Measurements from ENCODE around the gene CCNQ. TPM values are rescaled to one million over a fixed set of nuclear protein-coding genes. Genes with fewer than 3 reads are reported as not detected.
A peak's percentile ranks its signal among the peaks of the same experiment; 100 is the strongest.

CCNQ gene
- total and polyA plus RNA-seq, 2 donors from 2014 or later: 14.6 to 35.4 TPM

- TF ChIP-seq CTCF (IDR thresholded peaks at IDR 0.05; ENCODE audit: borderline replicate concordance, extremely low read depth, insufficient read depth): no peak
- H3K27me3 ChIP-seq (ENCODE audit: control insufficient read depth, insufficient read depth, low read length): no peaks in the 10 kb centered on the region
- H3K9me3 ChIP-seq (ENCODE audit: control insufficient read depth in 2 of 3, insufficient read depth in 1 of 3, low read length in 3 of 3): no peaks in the 10 kb centered on the region
- intact Hi-C loops (cut with DNase I): no loop called here
- peak overlapping the region; percentile 75 to 78 for H3K27ac ChIP-seq (ENCODE audit: low read depth in 2 of 2, low read length in 2 of 2)
- H3K36me3 ChIP-seq (ENCODE audit: control insufficient read depth in 2 of 3, insufficient read depth in 3 of 3, low read length in 3 of 3): no peaks in the 10 kb centered on the region
- no peak overlapping the region for H3K9ac ChIP-seq (ENCODE audit: low read length in 3 of 3)
- peak in 1 of 5 donors; percentile 65 for DNase-seq
- no peak for FAIRE-seq
- peak overlapping the region in 2 of 3 donors; percentile 34 to 35 for H3K4me3 ChIP-seq (ENCODE audit: low read length in 3 of 3)
- peaks cover 0 to 4% (median 0%) of the 10 kb centered on the region in 3 donors for H3K4me1 ChIP-seq (ENCODE audit: control insufficient read depth in 2 of 3, insufficient read depth in 2 of 3, low read depth in 1 of 3, low read length in 3 of 3)
These were observed 27.2 kb upstream of the CCNQ start for GRCh38 chrX:153626025-153626633.

- H3K27me3 ChIP-seq (ENCODE audit: control insufficient read depth, insufficient read depth, low read length): no peaks in the 10 kb centered on the region
- peak overlapping the region; percentile 75 to 78 for H3K27ac ChIP-seq (ENCODE audit: low read depth in 2 of 2, low read length in 2 of 2)
- peaks cover 0 to 4% (median 0%) of the 10 kb centered on the region in 3 donors for H3K4me1 ChIP-seq (ENCODE audit: control insufficient read depth in 2 of 3, insufficient read depth in 2 of 3, low read depth in 1 of 3, low read length in 3 of 3)
- H3K9ac ChIP-seq (ENCODE audit: low read length in 3 of 3): peak overlapping the region in 1 of 3 donors; percentile 28
- intact Hi-C loops (cut with DNase I): no loop called here
- H3K36me3 ChIP-seq (ENCODE audit: control insufficient read depth in 2 of 3, insufficient read depth in 3 of 3, low read length in 3 of 3): no peaks in the 10 kb centered on the region
- TF ChIP-seq CTCF (IDR thresholded peaks at IDR 0.05; ENCODE audit: borderline replicate concordance, extremely low read depth, insufficient read depth): no peak
- FAIRE-seq (no peak), DNase-seq (peak in 1 of 5 donors; percentile 58)
- H3K9me3 ChIP-seq (ENCODE audit: control insufficient read depth in 2 of 3, insufficient read depth in 1 of 3, low read length in 3 of 3): no peaks in the 10 kb centered on the region
- peak overlapping the region in 2 of 3 donors; percentile 34 to 35 for H3K4me3 ChIP-seq (ENCODE audit: low read length in 3 of 3)
These were observed 26.5 kb upstream of the CCNQ start for GRCh38 chrX:153625271-153626024.

- Histone ChIP-seq H3K36me3 (ENCODE audit: control insufficient read depth in 2 of 3, insufficient read depth in 3 of 3, low read length in 3 of 3) (no peaks in the 10 kb centered on the region), H3K9me3 (ENCODE audit: control insufficient read depth in 2 of 3, insufficient read depth in 1 of 3, low read length in 3 of 3) (no peaks in the 10 kb centered on the region), H3K4me3 (ENCODE audit: low read length in 3 of 3) (peak overlapping the region in 1 of 3 donors; percentile 35), H3K27me3 (ENCODE audit: control insufficient read depth, insufficient read depth, low read length) (no peaks in the 10 kb centered on the region), H3K27ac (ENCODE audit: low read depth in 2 of 2, low read length in 2 of 2) (peak overlapping the region; percentile 60 to 78), H3K9ac (ENCODE audit: low read length in 3 of 3) (peak overlapping the region in 1 of 3 donors; percentile 7), H3K4me1 (ENCODE audit: control insufficient read depth in 2 of 3, insufficient read depth in 2 of 3, low read depth in 1 of 3, low read length in 3 of 3) (peaks cover 0 to 4% (median 0%) of the 10 kb centered on the region in 3 donors)
- no peak for FAIRE-seq
- intact Hi-C loops (cut with DNase I): no loop called here
- peak in 2 of 5 donors; percentile 39 to 64 for DNase-seq
- TF ChIP-seq CTCF (IDR thresholded peaks at IDR 0.05; ENCODE audit: borderline replicate concordance, extremely low read depth, insufficient read depth): no peak
These were observed 25.5 kb upstream of the CCNQ start for GRCh38 chrX:153624196-153625091.
